ENCODE results near the gene SLC49A4. TPM values are rescaled to one million over a fixed set of nuclear protein-coding genes. Genes with fewer than 3 reads are reported as not detected.

Gene SLC49A4
- total and polyA plus RNA-seq, 2 of the 13 experiments (the other 11 are each of a cell fraction or from before 2014, with no cell fraction given), result 6.5 to 16.3 TPM

DNA sequence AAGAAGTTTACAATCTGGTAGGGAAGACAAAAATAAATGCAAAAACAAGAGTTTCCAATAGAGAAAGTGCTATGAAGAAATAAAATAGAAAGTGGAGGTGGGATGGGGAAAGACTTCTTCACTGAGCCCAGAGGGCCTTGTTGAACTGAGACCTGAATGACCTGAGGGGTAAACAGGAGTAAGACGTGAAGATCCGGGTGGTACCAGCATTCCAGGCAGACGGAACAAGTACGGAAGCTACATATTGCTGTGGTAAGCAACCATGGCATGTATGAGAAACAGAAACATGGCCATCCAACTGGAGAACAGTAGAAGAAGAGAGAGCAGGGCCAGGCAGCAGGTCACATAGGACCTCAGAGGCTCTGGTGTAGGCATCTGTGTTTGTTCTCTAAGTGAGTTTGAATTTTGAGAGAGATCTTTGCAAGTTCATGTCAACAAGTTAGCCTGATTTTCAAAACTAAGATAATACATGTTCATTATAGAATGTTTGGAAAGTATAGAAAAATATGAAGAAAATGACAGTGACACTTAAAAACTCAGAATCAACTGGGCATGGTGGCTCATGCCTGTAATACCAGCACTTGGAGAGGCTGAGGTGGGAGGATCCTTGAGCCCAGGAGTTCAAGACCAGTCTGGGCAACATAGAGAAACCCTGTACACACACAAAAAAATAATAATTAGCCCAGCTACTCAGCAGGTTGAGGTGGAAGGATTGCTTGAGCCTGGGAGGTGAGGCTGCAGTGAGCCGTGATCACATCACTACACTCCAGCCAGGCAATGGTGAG is 64.3 kb downstream of the SLC49A4 start:
- ChIA-PET CTCF (ENCODE audit: low intra/inter-chr PET ratio, low total read pairs) (no interaction called here), POLR2A (no interaction called here)
- no TSS peak for BruUV-seq (replicated peaks)
- H3K4me2 ChIP-seq (ENCODE audit: low read depth, low read length), result no peak overlapping the region
- no peaks in the 10 kb centered on the region; a peak in 1 of 5 replicates for H3K36me3 ChIP-seq (replicated peaks in 1 of 2; ENCODE audit: control insufficient read depth in 1 of 2, insufficient read depth in 2 of 2, low read length in 2 of 2)
- no peak overlapping the region for H2AFZ ChIP-seq (ENCODE audit: low read length)
- WGBS (ENCODE audit: low lambda C conversion rate), result 94% methylated on average over 5 of the region's 5 CpGs
- FAIRE-seq (no peak), ATAC-seq (no peak), DNase-seq (ENCODE audit: low spot score) (no peak)
- peaks cover 20% of the 10 kb centered on the region for H3K4me1 ChIP-seq (ENCODE audit: insufficient read depth, low read length)
- H3K4me3 ChIP-seq (replicated peaks in 1 of 3; ENCODE audit: insufficient read depth in 1 of 3, low read depth in 2 of 3, low read length in 3 of 3), result no peak overlapping the region
- no peaks in the 10 kb centered on the region for H3K27me3 ChIP-seq (ENCODE audit: control insufficient read depth in 1 of 2, insufficient read depth in 2 of 2, low read length in 2 of 2)
- no peak overlapping the region for H3K27ac ChIP-seq (ENCODE audit: extremely low read length, insufficient read depth, low read length)
- H3K79me2 ChIP-seq (ENCODE audit: insufficient read depth, low read length), result no peaks in the 10 kb centered on the region
- in situ Hi-C loops (cut with HindIII; ENCODE audit: extremely low pct_ligation_motif_present, low pct_unique_long_range_greater_than_20kb) (no loop called here), intact Hi-C loops (cut with micrococcal nuclease; ENCODE audit: unreplicated experiment) (loop anchor here (2.0 to 10.0 kb wide), 2 partner anchors 84 to 104 kb away; no protein-coding TSS in a partner anchor)
- H4K20me1 ChIP-seq (ENCODE audit: insufficient read depth, low read length), result no peaks in the 10 kb centered on the region
- TF ChIP-seq TBX3 (IDR thresholded peaks at IDR 0.05; ENCODE audit: borderline replicate concordance) (no peak), GATAD2A (CRISPR knock-in tag; IDR thresholded peaks at IDR 0.05) (no peak), TMF1 (CRISPR knock-in tag; IDR thresholded peaks at IDR 0.05; ENCODE audit: low read depth) (no peak), SMARCE1 (IDR thresholded peaks at IDR 0.05; ENCODE audit: borderline replicate concordance) (no peak), ZNF772 (CRISPR knock-in tag; IDR thresholded peaks at IDR 0.05) (no peak), MTA1 (CRISPR knock-in tag; IDR thresholded peaks at IDR 0.05; ENCODE audit: borderline replicate concordance) (no peak), ZFYVE20 (CRISPR knock-in tag; IDR thresholded peaks at IDR 0.05; ENCODE audit: borderline replicate concordance, low read depth) (no peak), NFE2L2 (IDR thresholded peaks at IDR 0.05; ENCODE audit: low read length) (no peak), AHR (CRISPR knock-in tag; IDR thresholded peaks at IDR 0.05) (no peak), REL (CRISPR knock-in tag; conservative IDR thresholded peaks at IDR 0.05) (no peak), FOXM1 (CRISPR knock-in tag; IDR thresholded peaks at IDR 0.05) (no peak), NPAS2 (CRISPR knock-in tag; IDR thresholded peaks at IDR 0.05; ENCODE audit: borderline replicate concordance) (no peak), ARNT2 (CRISPR knock-in tag; IDR thresholded peaks at IDR 0.05; ENCODE audit: low read depth) (no peak), ZNF569 (CRISPR knock-in tag; IDR thresholded peaks at IDR 0.05; ENCODE audit: borderline replicate concordance) (no peak)
- TF ChIP-seq, protein P1, sequence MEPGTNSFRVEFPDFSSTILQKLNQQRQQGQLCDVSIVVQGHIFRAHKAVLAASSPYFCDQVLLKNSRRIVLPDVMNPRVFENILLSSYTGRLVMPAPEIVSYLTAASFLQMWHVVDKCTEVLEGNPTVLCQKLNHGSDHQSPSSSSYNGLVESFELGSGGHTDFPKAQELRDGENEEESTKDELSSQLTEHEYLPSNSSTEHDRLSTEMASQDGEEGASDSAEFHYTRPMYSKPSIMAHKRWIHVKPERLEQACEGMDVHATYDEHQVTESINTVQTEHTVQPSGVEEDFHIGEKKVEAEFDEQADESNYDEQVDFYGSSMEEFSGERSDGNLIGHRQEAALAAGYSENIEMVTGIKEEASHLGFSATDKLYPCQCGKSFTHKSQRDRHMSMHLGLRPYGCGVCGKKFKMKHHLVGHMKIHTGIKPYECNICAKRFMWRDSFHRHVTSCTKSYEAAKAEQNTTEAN (CRISPR knock-in tag; conservative IDR thresholded peaks at IDR 0.05), result no peak
- TF ChIP-seq, protein P2, sequence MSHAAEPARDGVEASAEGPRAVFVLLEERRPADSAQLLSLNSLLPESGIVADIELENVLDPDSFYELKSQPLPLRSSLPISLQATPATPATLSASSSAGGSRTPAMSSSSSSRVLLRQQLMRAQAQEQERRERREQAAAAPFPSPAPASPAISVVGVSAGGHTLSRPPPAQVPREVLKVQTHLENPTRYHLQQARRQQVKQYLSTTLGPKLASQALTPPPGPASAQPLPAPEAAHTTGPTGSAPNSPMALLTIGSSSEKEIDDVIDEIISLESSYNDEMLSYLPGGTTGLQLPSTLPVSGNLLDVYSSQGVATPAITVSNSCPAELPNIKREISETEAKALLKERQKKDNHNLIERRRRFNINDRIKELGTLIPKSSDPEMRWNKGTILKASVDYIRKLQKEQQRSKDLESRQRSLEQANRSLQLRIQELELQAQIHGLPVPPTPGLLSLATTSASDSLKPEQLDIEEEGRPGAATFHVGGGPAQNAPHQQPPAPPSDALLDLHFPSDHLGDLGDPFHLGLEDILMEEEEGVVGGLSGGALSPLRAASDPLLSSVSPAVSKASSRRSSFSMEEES (CRISPR knock-in tag; IDR thresholded peaks at IDR 0.05), result no peak
- TF ChIP-seq, protein P3, sequence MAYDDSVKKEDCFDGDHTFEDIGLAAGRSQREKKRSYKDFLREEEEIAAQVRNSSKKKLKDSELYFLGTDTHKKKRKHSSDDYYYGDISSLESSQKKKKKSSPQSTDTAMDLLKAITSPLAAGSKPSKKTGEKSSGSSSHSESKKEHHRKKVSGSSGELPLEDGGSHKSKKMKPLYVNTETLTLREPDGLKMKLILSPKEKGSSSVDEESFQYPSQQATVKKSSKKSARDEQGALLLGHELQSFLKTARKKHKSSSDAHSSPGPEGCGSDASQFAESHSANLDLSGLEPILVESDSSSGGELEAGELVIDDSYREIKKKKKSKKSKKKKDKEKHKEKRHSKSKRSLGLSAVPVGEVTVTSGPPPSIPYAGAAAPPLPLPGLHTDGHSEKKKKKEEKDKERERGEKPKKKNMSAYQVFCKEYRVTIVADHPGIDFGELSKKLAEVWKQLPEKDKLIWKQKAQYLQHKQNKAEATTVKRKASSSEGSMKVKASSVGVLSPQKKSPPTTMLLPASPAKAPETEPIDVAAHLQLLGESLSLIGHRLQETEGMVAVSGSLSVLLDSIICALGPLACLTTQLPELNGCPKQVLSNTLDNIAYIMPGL (CRISPR knock-in tag; IDR thresholded peaks at IDR 0.05; ENCODE audit: borderline replicate concordance in 1 of 2, low read depth in 1 of 2), result no peak
- TF ChIP-seq, protein P4, sequence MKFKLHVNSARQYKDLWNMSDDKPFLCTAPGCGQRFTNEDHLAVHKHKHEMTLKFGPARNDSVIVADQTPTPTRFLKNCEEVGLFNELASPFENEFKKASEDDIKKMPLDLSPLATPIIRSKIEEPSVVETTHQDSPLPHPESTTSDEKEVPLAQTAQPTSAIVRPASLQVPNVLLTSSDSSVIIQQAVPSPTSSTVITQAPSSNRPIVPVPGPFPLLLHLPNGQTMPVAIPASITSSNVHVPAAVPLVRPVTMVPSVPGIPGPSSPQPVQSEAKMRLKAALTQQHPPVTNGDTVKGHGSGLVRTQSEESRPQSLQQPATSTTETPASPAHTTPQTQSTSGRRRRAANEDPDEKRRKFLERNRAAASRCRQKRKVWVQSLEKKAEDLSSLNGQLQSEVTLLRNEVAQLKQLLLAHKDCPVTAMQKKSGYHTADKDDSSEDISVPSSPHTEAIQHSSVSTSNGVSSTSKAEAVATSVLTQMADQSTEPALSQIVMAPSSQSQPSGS (CRISPR knock-in tag; IDR thresholded peaks at IDR 0.05), result no peak
- H3K9me3 ChIP-seq (ENCODE audit: low read length), result no peaks in the 10 kb centered on the region
- H3K9ac ChIP-seq (ENCODE audit: insufficient read depth, low read depth, low read length), result no peak overlapping the region

All from HepG2 (cell line).